Left colon (tissue), 2 donors: ENCODE results near the gene PNMA6E. TPM values are rescaled to one million over a fixed set of nuclear protein-coding genes. Genes with fewer than 3 reads are reported as not detected.
A peak's percentile ranks its signal among the peaks of the same experiment; 100 is the strongest.

Experiments used
- ATAC-seq: fragments of 200-7000 bp; cut with Tn5 transposase; one replicate; pipeline ENCODE4 v1.9.1; 2020; ENCODE audit warnings: mild to moderate bottlenecking, moderate library complexity
- DNase-seq, 2 donors: peaks; one replicate each; pipeline ENCODE4 v3.0.0-alpha.2; 2020
- intact Hi-C, 2 donors: fragments of 100-400 bp; cut with DNase I in 1 of 2; cut with micrococcal nuclease in 1 of 2; formaldehyde crosslinking; loops; one replicate each; pipeline versions ENCODE4 v1.11.2 to v1.14.0; 2022; cut with DNase I, micrococcal nuclease
- long read RNA-seq: library from polyadenylated mRNA; unstranded; transcript quantifications from one replicate; pipeline ENCODE4 v2.0.0, GENCODE V29; 2021
- total RNA-seq, 2 donors: library from RNA; stranded (reverse); fragmentation: NEBNext Ultra II Directional; extraction: Animal tissue kit (Norgen Biotek cat#: 25700); gene quantifications; one replicate each; pipeline ENCODE4 v1.2.1, GENCODE V29; 2021
- donor health status: DM: no; HTN: no; CAD: no.
- donor health status: DM: yes; HTN: yes; CAD: no.

The PNMA6E gene
- total RNA-seq: not detected
- long read RNA-seq: 0 reads

DNA sequence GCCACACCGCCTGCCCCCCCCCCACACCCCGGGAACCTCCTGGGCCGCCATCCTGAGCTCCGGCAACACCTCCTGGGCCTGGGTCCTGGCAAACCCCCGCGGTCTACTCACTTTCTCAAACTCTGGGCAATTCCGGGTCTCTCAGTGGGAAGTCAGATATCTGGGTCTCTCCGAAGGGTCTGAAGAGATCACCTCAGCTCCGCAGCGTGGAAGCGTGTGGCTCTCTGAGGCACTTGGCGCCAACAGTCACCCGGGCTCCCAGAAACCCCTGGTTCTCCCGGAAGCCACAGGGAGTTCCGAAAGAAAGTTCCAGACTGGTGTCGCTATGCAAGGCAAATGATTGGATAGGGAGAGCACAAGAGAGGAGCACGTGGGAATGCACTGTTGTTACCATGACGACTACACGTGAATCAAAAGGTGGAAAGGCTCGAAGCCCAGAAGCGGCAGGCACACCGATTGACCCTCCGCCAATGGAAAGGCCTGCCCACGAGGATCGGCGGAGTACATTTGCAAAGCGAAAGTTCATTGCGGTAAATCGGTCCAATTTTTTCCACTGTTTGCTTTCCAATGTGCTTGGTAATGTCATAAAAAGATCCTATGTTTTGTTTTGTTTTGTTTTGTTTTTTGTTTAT, at the start of gene PNMA6E:
PNMA6E (minus strand) TSS at position 218 of the 632 bp plus-strand sequence. CDS start 2,501 bp downstream, outside the sequence.
- intact Hi-C loops: no loop called here
- no peak for DNase-seq
- ATAC-seq: no peak

DNA sequence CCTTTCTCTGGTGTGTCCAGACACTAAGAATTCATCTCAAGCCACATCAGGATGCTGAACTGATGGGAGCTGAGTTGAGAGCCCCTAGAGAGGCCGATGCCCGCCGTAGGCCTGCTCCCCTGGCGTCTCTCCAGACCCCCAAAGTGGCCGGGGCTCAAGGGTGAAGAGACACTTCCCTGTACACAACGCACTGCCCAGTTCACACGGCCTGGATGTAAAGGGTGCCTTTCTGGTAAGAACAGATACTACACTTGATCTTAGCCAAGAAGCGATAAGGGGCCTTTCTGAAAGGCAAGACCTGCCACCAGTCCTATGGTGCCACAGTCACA, 49.8 kb upstream of the PNMA6E start:
- no peak for DNase-seq
- no peak for ATAC-seq
- intact Hi-C loops: no loop called here

DNA sequence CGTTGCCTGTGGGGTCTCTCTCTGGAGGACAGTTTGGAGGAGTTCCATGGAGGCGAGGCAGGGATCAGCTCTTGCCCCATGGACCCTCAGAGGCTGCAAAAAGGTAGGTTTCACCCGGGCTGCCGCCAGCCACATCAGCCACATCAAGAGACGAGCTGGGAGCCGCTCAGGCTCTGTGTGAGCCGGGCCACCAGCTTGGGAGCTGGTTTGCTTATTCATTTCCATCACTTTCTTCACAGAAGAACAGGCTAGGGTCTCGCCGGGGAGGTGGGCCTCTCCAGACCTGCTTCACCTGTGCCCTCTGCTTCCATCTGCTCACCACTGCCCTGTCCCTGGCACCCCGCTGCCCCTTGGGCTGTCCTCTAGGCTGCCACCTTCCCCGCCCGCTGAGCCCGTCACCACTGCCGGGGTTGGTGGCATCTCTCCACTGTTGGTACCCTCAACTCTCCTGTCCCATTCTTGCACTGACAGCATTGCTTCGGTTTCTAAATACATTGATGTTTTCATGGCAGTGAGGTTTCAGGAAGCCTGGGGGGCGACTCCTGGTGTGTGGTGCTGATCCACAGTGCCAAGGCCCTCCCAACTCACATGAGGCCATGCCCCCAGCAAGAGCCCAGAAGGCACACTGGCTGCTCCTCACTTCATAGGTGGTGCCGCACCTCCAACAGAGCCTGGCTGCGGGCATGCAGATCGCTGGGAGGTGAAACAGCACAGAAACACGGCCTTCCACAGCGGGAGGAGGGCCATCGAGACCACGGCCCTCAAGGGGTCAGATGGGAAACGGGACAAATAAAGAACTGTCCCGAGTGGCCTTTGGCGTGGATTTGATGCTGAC, 49.2 kb upstream of the PNMA6E start:
- intact Hi-C loops: no loop called here
- DNase-seq (no peak), ATAC-seq (no peak)

DNA sequence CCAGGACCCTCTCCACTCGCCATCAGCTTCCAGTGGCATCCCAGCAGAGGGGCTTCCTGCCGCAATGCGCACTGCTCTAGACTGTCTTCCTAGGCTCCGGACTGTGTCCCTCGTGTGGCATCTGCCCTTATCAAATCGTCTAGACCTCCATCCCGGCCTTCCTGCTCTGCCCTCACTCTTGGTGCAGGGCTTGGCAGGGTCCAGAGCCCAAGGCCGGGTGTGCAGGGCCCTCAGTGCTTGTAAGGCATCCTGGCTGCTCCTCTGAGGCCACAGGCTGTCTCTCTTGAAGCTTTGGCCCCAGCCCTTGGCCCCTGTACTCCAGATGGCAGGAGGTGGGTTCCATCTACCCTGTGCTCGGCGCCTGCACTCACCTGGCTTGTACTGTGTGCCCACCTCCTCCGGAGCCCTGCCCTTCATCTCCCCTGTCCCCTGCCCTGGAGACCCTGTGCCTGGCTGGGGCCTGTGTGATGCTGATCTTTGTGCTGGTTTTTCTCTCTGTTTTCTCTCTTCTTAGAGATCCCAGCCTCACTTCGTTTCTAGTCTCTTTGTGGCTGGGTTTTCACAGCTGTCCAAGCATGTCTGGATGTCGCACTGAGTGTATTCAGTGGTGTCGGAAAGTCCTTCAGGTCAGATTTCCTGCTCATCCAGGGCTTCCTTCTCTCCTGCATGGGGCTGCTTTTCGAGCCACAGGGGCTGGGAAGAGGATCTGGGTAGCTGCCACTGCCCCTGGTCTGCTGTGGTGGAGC, 48.4 kb upstream of the PNMA6E start:
- no peak for DNase-seq

DNA sequence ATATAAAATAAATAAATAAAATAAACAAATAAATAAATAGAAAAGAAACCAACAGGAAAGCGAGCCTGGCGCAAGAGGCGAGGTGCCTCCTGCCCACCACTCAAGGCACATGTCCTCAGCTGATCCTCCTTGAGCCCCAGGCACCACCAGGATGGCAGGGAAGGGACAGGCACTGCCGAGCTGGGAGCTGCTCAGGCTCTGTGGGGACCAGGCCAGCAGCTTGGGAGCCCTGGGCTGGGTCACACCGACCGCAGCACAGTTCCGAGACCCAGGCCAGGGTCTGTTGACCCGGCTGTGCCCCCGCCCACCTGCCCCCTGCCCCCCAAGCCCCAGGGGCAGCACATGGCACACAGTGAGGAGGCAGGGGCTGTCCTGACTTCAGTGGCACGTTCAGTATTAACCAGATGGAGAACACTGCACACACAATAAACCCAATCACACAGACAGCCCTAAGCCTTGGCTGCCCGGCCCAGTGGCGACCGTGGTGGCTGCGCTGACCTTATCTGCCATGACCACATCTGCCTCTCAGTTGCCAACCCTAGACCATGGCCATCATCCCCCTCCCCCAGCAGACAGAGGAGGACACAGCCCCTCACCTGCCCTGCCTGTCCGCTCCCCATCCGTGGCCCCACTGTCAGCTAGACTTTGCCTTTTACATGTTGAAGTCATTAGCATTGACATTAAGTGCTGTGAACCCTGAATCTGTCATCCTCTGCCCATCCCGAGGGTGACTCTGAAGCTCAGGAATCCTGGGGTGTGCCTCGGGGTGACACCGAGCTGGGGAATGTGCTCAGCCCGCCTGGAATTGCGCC, 47.6 kb upstream of the PNMA6E start:
- intact Hi-C loops: no loop called here
- no peak for ATAC-seq
- DNase-seq: no peak

More for the DNA sequence above, 48.4 kb upstream of the PNMA6E start:
- intact Hi-C loops: no loop called here
- ATAC-seq: no peak

DNA sequence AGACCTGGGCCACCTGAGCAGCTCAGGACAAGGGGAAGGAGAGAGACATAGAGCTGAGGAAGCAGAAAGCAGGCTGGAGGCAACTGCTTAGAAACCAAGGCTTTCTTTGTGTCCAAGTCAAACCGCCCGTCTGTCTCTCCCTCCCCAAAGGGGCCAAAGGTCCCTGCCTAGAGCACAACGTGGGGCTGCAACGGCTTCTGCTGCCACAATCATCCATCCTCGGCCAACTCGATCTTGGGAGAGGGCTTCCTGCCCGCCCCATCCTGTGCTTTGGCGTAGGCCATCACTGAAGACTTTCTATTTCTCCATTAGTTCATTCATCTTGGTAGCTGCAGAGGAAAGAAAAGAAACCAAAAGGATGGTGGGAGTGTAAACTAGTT, 46.4 kb upstream of the PNMA6E start:
- ATAC-seq: no peak
- no peak for DNase-seq
- intact Hi-C loops: no loop called here

DNA sequence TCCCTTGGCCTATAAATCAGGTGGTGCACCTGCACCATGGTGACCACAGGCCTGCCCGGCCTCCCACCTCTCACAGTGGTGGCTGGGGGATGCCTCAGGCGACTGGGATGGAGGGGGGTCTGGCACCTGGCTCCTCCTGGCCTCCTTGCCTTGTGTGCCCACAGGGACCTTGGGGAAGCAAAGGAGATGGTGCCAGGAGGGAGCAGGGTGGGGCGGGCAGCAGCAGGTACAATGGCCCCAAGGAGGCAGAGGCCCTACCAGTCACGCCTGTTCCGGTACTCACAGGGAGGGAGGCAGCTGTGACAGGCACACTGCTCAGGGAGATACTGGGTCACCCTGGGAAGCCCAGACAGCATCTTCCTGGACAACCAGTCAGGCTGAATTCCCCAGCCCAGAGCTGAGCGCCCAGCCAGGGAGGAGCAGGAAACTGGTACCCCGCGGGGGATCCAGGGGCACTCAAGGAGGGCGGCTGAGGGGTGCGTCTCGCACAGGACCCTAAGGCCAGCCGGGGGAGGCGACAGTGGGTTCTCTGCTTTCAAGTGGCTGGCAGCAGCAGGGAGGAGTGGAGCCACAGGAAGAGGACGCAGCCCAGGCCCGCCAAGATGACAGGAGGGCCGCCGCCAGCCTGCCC, 45.9 kb upstream of the PNMA6E start:
- no peak for ATAC-seq
- intact Hi-C loops: no loop called here
- no peak for DNase-seq

DNA sequence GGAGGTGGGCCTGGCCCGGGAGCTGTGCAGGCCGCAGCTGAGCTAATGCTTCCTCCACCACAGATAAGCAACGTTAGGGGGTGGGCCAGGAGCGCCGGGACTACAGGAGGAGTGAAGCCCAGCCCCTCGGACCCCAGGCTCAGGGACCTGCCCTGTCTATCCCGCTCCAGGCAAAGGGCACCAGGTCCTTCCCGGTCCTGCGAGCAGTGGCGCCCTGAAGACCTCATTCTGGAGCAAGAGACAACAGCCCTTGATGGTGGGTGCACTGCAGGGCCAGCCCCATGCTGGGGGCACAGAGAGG, 45.4 kb upstream of the PNMA6E start:
- DNase-seq (no peak), ATAC-seq (no peak)
- intact Hi-C loops: no loop called here

DNA sequence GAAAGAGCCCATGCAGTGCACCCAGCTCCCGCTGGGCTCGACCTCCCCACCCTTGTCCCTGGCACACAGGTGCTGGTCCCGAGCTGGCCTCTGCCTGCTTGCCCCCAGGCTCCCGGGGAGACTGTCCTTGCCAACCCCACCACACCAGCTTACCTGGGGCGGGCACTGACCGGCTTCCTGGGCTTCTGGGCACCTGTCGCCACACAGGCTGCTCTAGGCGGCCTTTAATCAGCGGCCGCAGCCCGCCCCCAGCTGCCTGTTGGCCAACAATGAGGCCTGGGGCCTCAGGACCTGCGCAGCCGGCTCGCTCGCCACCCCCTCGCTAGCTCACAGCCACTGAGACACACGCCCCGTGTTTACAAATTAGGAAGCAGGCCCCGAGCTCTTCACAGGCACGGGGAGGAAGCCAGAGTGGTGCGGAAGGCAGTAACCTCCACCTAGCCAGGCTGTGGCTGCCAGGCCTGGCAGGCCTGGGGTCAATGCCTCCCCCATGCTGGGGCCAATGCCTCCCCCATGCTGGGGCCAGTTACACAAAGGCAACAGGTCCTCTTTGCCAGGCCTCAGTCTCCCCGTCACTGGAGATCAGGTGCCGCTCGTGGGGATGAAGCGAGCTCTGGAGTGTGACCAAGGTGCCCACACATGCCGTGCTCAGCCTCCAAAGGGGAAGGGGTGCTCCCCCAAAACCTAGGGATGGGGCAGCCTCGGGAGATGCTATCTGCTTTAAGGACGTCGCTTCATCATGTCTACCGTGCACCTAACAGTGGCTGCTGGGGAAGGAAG, 44.9 kb upstream of the PNMA6E start, which contains the start of gene TREX2:
TREX2 (minus strand) TSS at position 201 of the 780 bp plus-strand sequence. CDS start 626 bp downstream, outside the sequence.
- intact Hi-C loops: no loop called here
- no peak for DNase-seq
- peak; percentile 12 for ATAC-seq

DNA sequence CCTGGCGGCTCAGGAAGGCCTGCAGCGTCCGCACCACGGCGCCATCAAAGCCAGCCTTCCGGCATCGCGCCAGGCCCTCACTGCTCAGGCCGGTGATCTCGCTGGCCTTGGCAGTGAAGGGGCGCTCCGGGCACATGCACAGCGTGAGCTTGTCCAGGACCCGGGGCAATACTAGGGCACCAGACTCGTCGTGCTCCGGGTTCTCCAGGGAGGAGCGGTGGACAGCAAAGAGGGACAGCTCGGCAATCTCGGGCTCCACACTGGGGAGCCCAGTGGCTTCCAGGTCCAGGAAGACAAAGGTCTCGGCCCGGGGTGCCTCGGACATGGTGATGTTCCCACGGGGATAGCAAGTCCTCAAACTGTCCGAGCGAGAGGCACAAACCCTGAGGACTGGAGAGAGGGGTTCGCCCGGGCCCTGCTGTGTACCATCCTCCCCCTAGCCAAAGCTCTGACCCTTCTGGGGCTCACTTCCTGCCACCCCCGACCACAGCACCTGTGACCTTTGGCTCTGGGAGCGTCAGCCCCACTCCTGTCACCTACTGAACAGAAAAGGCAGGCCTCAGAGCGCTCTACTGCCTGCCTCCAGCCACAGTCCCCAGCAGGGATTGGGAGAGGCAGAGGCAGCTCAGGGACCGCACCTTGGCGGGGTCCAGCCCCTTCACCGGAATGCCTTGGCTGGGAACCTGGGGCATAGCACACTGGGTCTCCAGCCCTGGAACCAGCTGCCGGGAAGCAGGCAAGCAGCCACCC, 44.1 kb upstream of the PNMA6E start:
- ATAC-seq (no peak), DNase-seq (no peak)
- intact Hi-C loops: no loop called here

DNA sequence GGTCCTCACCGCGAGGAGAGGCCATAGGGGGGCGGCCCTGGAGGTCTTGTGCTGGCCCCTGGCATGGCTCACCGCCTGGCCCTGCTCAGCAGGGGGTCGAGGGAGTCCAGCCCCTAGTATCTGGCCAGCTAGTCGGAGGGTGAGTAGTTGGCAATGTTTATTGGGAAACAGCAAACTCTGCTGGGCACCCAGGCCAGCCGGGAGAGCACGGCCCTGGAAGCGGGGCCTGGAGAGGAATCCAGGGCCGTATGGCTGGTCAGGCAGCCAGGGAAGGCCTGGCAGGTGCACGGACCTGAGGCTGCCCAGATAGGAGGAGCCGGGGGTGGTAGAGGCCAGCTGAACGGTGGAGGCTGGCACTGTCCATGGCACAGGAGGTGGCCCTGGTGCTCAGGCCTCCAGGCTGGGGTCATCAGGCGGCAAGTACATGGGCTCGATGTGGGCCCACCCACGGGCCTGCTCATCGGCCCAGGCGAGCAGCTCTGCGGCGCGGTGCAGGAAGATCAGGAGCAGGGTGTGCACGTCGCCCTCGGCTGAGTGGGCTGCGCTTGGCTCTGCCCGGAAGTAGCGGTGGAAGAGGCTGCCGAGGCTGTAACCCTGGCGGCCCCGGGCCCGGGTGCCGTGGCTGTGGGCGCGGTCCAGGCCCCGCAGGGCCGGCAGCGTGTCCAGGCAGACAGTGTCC, 43.3 kb upstream of the PNMA6E start:
- ATAC-seq: no peak
- no peak for DNase-seq
- intact Hi-C loops: no loop called here

DNA sequence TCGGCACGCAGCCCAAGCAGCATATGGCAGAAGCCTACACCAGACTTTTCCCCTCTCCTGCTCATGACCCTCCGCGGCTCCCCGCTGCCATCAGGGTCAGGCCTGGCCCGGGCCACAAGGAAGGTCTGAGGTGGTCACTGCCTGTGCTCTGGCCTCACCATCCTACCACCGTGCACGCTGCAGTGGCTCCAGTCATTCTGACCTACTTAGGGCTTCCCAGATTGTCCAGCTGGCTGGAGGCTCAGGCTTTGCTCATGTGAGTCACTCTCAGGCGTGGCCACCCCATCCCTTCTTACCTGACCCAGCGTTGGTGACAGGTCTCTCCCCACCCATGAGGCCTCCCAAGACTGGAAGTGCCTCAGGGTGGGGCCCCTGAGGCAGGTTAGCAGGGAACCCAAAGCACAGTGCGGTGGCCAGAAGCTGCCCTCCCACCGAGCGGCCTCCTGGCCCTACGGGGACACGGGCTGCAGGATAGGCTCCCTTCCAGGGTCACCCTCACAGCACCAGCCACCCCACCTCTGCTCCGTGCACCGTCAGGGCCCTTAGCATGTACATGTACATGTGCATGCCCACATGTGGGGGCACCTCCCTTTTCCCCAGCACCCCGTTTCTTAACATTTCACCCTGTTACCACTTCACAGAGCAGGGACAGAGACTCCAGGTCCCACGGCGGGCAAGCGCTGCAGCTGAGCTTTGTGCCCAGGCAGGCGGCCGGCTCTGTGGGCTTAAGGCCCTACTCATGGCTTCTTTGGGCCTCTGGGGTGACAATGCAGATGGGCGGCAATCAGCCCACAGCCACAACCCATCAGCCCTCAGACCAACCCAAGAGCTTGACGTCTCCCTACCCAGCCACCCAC, 42.6 kb upstream of the PNMA6E start:
- ATAC-seq: no peak
- intact Hi-C loops: no loop called here
- no peak for DNase-seq

DNA sequence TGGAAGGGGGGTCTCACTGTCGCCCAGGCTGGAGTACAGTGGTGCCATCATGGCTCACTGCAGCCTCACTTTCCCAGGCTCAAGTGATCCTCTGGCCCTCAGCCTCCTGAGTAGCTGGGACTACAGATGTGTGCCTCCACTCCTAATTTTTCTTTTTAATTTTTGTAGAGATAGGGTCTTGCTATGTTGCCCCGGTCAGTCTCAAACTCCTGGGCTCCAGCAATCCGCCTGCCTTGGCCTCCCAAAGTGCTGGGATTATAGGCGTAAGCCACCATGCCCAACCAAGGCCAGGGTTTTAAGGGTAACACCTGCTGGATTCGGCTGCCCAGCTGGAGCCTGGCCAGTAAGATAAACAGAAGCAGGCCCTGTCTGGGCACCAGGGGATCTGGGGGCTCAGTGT, 41.3 kb upstream of the PNMA6E start:
- ATAC-seq (no peak), DNase-seq (no peak)
- intact Hi-C loops: no loop called here

DNA sequence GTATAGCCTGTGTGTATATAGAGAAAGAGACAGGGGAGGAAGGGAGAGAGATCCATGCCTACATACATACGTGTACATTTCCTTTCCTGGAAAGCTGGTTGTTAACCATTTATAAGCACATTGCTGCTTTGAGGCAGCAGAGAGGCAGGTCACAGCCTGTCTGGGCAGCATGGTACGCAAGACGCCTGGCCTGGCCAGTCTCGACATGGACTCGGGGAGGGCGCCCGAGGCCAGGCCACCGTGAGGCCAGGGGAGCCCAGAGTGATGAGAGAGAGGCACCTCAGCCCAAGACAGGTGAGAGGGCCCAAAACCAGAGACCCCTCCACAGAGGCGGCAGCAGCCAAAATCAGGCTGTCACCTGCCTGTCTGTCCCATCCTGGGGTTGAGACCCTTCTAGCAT, 40.8 kb upstream of the PNMA6E start:
- DNase-seq: no peak
- intact Hi-C loops: no loop called here
- no peak for ATAC-seq

DNA sequence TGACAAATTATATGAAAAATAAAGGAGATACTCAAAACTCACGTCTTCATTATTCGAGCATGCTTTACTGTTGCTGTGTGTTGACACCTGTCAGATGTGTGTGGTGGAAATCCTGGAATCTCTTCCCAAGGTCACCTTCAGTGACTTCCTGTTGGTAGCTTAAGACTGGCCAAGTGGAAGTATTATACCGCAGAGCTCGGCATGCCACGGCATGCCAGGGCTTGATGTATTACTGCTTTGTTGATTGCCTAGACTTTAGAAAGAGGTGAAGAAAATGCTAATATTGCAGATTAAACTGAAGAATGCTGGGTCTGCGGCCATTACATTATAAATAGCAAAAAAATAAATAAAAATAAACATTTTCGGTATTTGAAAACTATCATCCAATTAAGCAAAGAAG, 40.1 kb upstream of the PNMA6E start:
- no peak for ATAC-seq
- intact Hi-C loops: no loop called here
- DNase-seq: no peak

DNA sequence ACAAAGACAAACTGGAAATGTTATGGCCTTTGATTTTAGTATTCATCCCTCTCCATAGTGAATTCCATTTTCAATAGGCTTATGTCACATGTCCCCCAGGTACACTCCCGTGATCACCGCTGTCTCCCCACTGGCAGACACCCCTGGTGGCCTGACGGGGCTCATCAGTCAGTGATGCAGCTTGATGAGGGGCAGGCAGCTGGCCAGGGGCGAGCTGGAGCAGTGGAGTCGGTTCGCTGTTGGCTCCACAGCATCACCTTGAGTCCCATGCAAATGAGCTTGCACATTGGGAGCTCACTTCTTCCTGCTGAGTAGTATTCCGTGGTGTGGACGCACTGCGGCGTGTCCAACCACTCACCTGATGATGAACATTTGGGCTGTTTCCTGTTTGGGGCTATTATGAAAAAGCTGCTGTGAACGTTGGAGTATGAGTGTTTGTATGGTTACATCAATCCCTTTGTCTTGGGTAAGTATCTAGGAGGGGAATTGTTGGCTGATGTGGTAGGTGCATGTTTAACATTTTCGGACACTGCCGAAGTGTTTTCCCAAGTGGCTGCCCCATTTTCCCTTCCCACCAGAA, 39.5 kb upstream of the PNMA6E start:
- ATAC-seq (no peak), DNase-seq (no peak)
- intact Hi-C loops: no loop called here
